HEK293 (cell line): ENCODE results near the gene ACTG2.

Experiments used
- CTCF ChIA-PET: fragments of 350-600 bp; formaldehyde crosslinking; extraction: SDS; loops from one replicate; lab custom pipeline; 2021; ENCODE audit warnings: antibody characterized with exemption; lab: Yijun Ruan, JAX
- POLR2A ChIA-PET: fragments of 300-600 bp; formaldehyde crosslinking; extraction: SDS; loops from one replicate; lab custom pipeline; 2020; ENCODE audit warnings: antibody characterized with exemption, inconsistent platforms; lab: Yijun Ruan, JAX
- H3K27ac ChIP-seq: fragments of 200-500 bp; sonication (Bioruptor generic); 2 replicates; pipeline ENCODE4 v1.5.1; 2014; ENCODE audit warnings: low read depth, low read length, control low read depth, inconsistent platforms; ENCODE audit errors: extremely low read depth
- H3K36me3 ChIP-seq, 2 experiments: fragments of 200-500 bp in 1 of 2; sonication (Bioruptor generic) in 1 of 2; 1 replicate in 1 of 2; 2 replicates in 1 of 2; pipeline ENCODE4 v1.5.1; 2014 to 2017; ENCODE audit warnings: inconsistent platforms in 2 of 2, low read length in 2 of 2; ENCODE audit not compliant: control insufficient read depth in 2 of 2, insufficient read depth in 1 of 2
- H3K4me1 ChIP-seq: fragments of 200-500 bp; sonication (Bioruptor generic); 2 replicates; pipeline ENCODE4 v1.5.1; 2014; ENCODE audit warnings: mild to moderate bottlenecking, low read length, inconsistent platforms; ENCODE audit not compliant: control insufficient read depth, insufficient read depth
- H3K4me3 ChIP-seq: 2 replicates; pipeline ENCODE4 v1.5.1; 2011; ENCODE audit warnings: low read depth, mild to moderate bottlenecking, control low read depth, low read length, moderate library complexity
- H3K9me3 ChIP-seq: fragments of 200-500 bp; sonication (Bioruptor generic); 2 replicates; pipeline ENCODE4 v1.5.1; 2014; ENCODE audit warnings: low read depth, low read length, inconsistent platforms; ENCODE audit not compliant: control insufficient read depth, insufficient read depth
- GFI1B ChIP-seq: fragments of 450-650 bp; formaldehyde crosslinking; IDR thresholded peaks from 2 replicates; pipeline ENCODE4 v1.5.1; 2016; ENCODE audit warnings: missing biosample characterization, missing genetic modification characterization
- KLF9 ChIP-seq: fragments of 450-650 bp; formaldehyde crosslinking; IDR thresholded peaks from 2 replicates; pipeline ENCODE4 v1.5.1; 2016; ENCODE audit warnings: missing biosample characterization, missing genetic modification characterization, low read depth
- MYNN ChIP-seq: fragments of 450-650 bp; formaldehyde crosslinking; IDR thresholded peaks from 2 replicates; pipeline ENCODE4 v1.5.1; 2016; ENCODE audit warnings: missing biosample characterization, missing genetic modification characterization, borderline replicate concordance
- RBAK ChIP-seq: fragments of 450-650 bp; formaldehyde crosslinking; IDR thresholded peaks from 2 replicates; pipeline ENCODE4 v1.5.1; 2016; ENCODE audit warnings: missing biosample characterization, missing genetic modification characterization
- SP7 ChIP-seq: fragments of 450-650 bp; formaldehyde crosslinking; IDR thresholded peaks from 2 replicates; pipeline ENCODE4 v1.5.1; 2016; ENCODE audit warnings: missing biosample characterization, missing genetic modification characterization
- ZNF155 ChIP-seq: fragments of 450-650 bp; formaldehyde crosslinking; IDR thresholded peaks from 2 replicates; pipeline ENCODE4 v1.5.1; 2016; ENCODE audit warnings: missing biosample characterization, missing genetic modification characterization
- ZNF214 ChIP-seq: fragments of 450-650 bp; formaldehyde crosslinking; IDR thresholded peaks from 2 replicates; pipeline ENCODE4 v1.5.1; 2017; ENCODE audit warnings: missing biosample characterization, mild to moderate bottlenecking, missing genetic modification characterization, borderline replicate concordance
- ZNF239 ChIP-seq: fragments of 450-650 bp; formaldehyde crosslinking; IDR thresholded peaks from 2 replicates; pipeline ENCODE4 v1.5.1; 2016; ENCODE audit warnings: missing biosample characterization, missing genetic modification characterization
- ZNF324 ChIP-seq: fragments of 450-650 bp; formaldehyde crosslinking; IDR thresholded peaks from 2 replicates; pipeline ENCODE4 v1.5.1; 2016; ENCODE audit warnings: missing biosample characterization, missing genetic modification characterization
- ZNF433 ChIP-seq: fragments of 450-650 bp; formaldehyde crosslinking; IDR thresholded peaks from 2 replicates; pipeline ENCODE4 v1.5.1; 2016; ENCODE audit warnings: missing biosample characterization, missing genetic modification characterization, low read depth
- ZNF585B ChIP-seq: fragments of 450-650 bp; formaldehyde crosslinking; IDR thresholded peaks from 2 replicates; pipeline ENCODE4 v1.5.1; 2016; ENCODE audit warnings: missing biosample characterization, missing genetic modification characterization
- ZNF658 ChIP-seq: fragments of 450-650 bp; formaldehyde crosslinking; IDR thresholded peaks from 2 replicates; pipeline ENCODE4; 2016; ENCODE audit warnings: missing biosample characterization, missing genetic modification characterization
- ZNF837 ChIP-seq: fragments of 450-650 bp; formaldehyde crosslinking; IDR thresholded peaks from 2 replicates; pipeline ENCODE4 v1.5.1; 2016; ENCODE audit warnings: missing biosample characterization, missing genetic modification characterization
- ZSCAN23 ChIP-seq: fragments of 450-650 bp; formaldehyde crosslinking; IDR thresholded peaks from 2 replicates; pipeline ENCODE4 v1.5.1; 2016; ENCODE audit warnings: missing biosample characterization, missing genetic modification characterization
- TF ChIP-seq, protein P1 (sequence below): fragments of 450-650 bp; formaldehyde crosslinking; IDR thresholded peaks from 2 replicates; pipeline ENCODE4 v1.5.1; 2016; ENCODE audit warnings: missing biosample characterization, missing genetic modification characterization, borderline replicate concordance
- TF ChIP-seq, protein P2 (sequence below): fragments of 450-650 bp; formaldehyde crosslinking; IDR thresholded peaks from 2 replicates; pipeline ENCODE4 v1.5.1; 2016; ENCODE audit warnings: missing biosample characterization, missing genetic modification characterization
- TF ChIP-seq, protein P3 (sequence below): fragments of 450-650 bp; formaldehyde crosslinking; IDR thresholded peaks from 2 replicates; pipeline ENCODE4 v1.5.1; 2016; ENCODE audit warnings: missing biosample characterization, missing genetic modification characterization
- TF ChIP-seq, protein P4 (sequence below): IDR thresholded peaks from 2 replicates; pipeline ENCODE4 v1.6.1; 2011; ENCODE audit warnings: mild to moderate bottlenecking, low read depth, low read length, borderline replicate concordance
- TF ChIP-seq, protein P5 (sequence below): fragments of 450-650 bp; formaldehyde crosslinking; IDR thresholded peaks from 2 replicates; pipeline ENCODE4 v1.5.1; 2016; ENCODE audit warnings: missing biosample characterization, missing genetic modification characterization
- TF ChIP-seq, protein P6 (sequence below): fragments of 450-650 bp; formaldehyde crosslinking; IDR thresholded peaks from 2 replicates; pipeline ENCODE4 v1.5.1; 2016; ENCODE audit warnings: missing biosample characterization, missing genetic modification characterization

Gene ACTG2

DNA sequence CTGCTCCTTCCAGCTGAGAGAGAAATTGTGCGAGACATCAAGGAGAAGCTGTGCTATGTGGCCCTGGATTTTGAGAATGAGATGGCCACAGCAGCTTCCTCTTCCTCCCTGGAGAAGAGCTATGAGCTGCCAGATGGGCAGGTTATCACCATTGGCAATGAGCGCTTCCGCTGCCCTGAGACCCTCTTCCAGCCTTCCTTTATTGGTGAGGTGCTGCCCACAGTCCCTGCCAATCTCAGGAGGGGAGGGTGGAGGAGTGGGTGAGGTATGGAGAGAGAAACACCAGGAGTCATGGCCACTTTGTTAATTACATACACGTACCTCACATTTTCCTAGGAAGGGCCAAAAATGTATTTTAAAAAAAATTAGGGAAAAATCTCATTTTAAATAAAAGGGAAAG is 21.9 kb downstream of the ACTG2 start:
- POLR2A ChIA-PET = interaction anchor here (0.5 kb wide), 1 partner anchor 16 kb away, joined by 5 read pairs; no protein-coding TSS in a partner anchor
- H3K9me3 ChIP-seq = no peaks in the 10 kb centered on the region
- H3K4me3 ChIP-seq = no peak overlapping the region
- H3K27ac ChIP-seq = no peak overlapping the region
- H3K4me1 ChIP-seq = no peaks in the 10 kb centered on the region
- no peaks in the 10 kb centered on the region for H3K36me3 ChIP-seq
- TF ChIP-seq, protein P1, sequence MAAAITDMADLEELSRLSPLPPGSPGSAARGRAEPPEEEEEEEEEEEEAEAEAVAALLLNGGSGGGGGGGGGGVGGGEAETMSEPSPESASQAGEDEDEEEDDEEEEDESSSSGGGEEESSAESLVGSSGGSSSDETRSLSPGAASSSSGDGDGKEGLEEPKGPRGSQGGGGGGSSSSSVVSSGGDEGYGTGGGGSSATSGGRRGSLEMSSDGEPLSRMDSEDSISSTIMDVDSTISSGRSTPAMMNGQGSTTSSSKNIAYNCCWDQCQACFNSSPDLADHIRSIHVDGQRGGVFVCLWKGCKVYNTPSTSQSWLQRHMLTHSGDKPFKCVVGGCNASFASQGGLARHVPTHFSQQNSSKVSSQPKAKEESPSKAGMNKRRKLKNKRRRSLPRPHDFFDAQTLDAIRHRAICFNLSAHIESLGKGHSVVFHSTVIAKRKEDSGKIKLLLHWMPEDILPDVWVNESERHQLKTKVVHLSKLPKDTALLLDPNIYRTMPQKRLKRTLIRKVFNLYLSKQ (tag by site-specific recombination) = no peak
- TF ChIP-seq, protein P2, sequence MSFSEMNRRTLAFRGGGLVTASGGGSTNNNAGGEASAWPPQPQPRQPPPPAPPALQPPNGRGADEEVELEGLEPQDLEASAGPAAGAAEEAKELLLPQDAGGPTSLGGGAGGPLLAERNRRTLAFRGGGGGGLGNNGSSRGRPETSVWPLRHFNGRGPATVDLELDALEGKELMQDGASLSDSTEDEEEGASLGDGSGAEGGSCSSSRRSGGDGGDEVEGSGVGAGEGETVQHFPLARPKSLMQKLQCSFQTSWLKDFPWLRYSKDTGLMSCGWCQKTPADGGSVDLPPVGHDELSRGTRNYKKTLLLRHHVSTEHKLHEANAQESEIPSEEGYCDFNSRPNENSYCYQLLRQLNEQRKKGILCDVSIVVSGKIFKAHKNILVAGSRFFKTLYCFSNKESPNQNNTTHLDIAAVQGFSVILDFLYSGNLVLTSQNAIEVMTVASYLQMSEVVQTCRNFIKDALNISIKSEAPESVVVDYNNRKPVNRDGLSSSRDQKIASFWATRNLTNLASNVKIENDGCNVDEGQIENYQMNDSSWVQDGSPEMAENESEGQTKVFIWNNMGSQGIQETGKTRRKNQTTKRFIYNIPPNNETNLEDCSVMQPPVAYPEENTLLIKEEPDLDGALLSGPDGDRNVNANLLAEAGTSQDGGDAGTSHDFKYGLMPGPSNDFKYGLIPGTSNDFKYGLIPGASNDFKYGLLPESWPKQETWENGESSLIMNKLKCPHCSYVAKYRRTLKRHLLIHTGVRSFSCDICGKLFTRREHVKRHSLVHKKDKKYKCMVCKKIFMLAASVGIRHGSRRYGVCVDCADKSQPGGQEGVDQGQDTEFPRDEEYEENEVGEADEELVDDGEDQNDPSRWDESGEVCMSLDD (tag by site-specific recombination) = no peak
- TF ChIP-seq ZNF214 (no peak), SP7 (tag by site-specific recombination) (no peak), ZNF155 (tag by site-specific recombination) (no peak), ZNF239 (tag by site-specific recombination) (no peak), ZNF837 (tag by site-specific recombination) (no peak), RBAK (tag by site-specific recombination) (no peak), ZNF433 (tag by site-specific recombination) (no peak), MYNN (tag by site-specific recombination) (no peak), GFI1B (tag by site-specific recombination) (no peak)
- TF ChIP-seq, protein P3, sequence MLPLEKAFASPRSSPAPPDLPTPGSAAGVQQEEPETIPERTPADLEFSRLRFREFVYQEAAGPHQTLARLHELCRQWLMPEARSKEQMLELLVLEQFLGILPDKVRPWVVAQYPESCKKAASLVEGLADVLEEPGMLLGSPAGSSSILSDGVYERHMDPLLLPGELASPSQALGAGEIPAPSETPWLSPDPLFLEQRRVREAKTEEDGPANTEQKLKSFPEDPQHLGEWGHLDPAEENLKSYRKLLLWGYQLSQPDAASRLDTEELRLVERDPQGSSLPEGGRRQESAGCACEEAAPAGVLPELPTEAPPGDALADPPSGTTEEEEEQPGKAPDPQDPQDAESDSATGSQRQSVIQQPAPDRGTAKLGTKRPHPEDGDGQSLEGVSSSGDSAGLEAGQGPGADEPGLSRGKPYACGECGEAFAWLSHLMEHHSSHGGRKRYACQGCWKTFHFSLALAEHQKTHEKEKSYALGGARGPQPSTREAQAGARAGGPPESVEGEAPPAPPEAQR (tag by site-specific recombination) = no peak
- CTCF ChIA-PET = no interaction called here

DNA sequence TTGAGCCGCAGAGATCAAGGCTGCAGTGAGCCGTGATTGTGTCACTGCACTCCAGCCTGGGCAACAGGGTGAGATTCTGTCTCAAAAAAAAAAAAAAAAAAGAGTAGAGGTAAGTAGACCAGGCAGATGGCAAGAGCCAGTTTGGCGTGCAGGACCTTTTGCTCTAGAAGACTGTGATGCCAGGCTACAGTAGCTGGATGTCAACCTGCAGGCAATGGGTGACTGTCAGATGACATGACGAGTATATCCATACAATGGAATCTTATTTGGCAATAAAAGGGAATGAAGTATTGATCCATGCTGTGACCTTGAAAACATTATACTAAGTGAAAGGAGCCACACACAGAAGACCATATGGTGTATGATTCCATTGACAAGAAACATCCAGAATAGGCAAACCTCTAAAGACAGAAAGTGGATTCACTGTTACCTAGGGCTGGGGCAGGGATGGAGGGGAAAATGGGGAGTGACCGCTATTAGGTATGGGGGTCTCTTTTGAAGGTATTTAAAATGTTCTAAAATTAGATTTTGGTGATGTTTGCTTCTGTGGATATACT is 22.7 kb downstream of the ACTG2 start:
- Histone ChIP-seq H3K27ac (no peak overlapping the region), H3K36me3 (no peaks in the 10 kb centered on the region), H3K4me3 (no peak overlapping the region), H3K4me1 (no peaks in the 10 kb centered on the region), H3K9me3 (no peaks in the 10 kb centered on the region)
- ChIA-PET CTCF (interaction anchor here (0.6 kb wide), 1 partner anchor 142 kb away, joined by 3 read pairs; no protein-coding TSS in a partner anchor), POLR2A (no interaction called here)
- TF ChIP-seq ZNF837 (tag by site-specific recombination) (no peak), ZNF658 (tag by site-specific recombination) (no peak), KLF9 (tag by site-specific recombination) (no peak), ZNF585B (tag by site-specific recombination) (no peak), ZSCAN23 (tag by site-specific recombination) (no peak), MYNN (tag by site-specific recombination) (no peak), ZNF324 (tag by site-specific recombination) (no peak)
- TF ChIP-seq, protein P3 (tag by site-specific recombination) = no peak
- TF ChIP-seq, protein P4, sequence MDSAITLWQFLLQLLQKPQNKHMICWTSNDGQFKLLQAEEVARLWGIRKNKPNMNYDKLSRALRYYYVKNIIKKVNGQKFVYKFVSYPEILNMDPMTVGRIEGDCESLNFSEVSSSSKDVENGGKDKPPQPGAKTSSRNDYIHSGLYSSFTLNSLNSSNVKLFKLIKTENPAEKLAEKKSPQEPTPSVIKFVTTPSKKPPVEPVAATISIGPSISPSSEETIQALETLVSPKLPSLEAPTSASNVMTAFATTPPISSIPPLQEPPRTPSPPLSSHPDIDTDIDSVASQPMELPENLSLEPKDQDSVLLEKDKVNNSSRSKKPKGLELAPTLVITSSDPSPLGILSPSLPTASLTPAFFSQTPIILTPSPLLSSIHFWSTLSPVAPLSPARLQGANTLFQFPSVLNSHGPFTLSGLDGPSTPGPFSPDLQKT = no peak
- TF ChIP-seq, protein P5, sequence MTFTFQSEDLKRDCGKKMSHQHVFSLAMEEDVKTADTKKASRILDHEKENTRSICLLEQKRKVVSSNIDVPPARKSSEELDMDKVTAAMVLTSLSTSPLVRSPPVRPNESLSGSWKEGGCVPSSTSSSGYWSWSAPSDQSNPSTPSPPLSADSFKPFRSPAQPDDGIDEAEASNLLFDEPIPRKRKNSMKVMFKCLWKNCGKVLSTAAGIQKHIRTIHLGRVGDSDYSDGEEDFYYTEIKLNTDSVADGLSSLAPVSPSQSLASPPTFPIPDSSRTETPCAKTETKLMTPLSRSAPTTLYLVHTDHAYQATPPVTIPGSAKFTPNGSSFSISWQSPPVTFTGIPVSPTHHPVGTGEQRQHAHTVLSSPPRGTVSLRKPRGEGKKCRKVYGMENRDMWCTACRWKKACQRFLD (tag by site-specific recombination) = no peak
- TF ChIP-seq, protein P1 (tag by site-specific recombination) = no peak
- TF ChIP-seq, protein P6, sequence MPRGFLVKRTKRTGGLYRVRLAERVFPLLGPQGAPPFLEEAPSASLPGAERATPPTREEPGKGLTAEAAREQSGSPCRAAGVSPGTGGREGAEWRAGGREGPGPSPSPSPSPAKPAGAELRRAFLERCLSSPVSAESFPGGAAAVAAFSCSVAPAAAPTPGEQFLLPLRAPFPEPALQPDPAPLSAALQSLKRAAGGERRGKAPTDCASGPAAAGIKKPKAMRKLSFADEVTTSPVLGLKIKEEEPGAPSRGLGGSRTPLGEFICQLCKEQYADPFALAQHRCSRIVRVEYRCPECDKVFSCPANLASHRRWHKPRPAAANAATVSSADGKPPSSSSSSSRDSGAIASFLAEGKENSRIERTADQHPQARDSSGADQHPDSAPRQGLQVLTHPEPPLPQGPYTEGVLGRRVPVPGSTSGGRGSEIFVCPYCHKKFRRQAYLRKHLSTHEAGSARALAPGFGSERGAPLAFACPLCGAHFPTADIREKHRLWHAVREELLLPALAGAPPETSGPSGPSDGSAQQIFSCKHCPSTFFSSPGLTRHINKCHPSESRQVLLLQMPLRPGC (tag by site-specific recombination) = no peak
